ENCODE measurements around the gene FBRSL1. TPM values are rescaled to one million over a fixed set of nuclear protein-coding genes. Genes with fewer than 3 reads are reported as not detected.

FBRSL1 gene
- total and polyA plus RNA-seq, 2 experiments from 2014 or later, result 0.63 to 4.6 TPM

- no peaks in the 10 kb centered on the region for H3K79me2 ChIP-seq (ENCODE audit: insufficient read depth)
- H3K27me3 ChIP-seq (replicated peaks; ENCODE audit: insufficient read depth), result no peaks in the 10 kb centered on the region
- no peak overlapping the region for H3K4me3 ChIP-seq
- no peaks in the 10 kb centered on the region for H4K20me1 ChIP-seq (ENCODE audit: insufficient read depth)
- DNase-seq, result no peak
- H3K36me3 ChIP-seq (ENCODE audit: low read depth), result no peaks in the 10 kb centered on the region
- no peak overlapping the region for H2AFZ ChIP-seq
- no peak for TF ChIP-seq EZH2phosphoT487 (IDR thresholded peaks at IDR 0.05; ENCODE audit: insufficient read depth, low read depth)
- no peak for TF ChIP-seq EZH2 (IDR thresholded peaks at IDR 0.05; ENCODE audit: insufficient read depth, poor library complexity, severe bottlenecking)
- no peaks in the 10 kb centered on the region for H3K4me1 ChIP-seq (ENCODE audit: insufficient read depth)
- no peaks in the 10 kb centered on the region for H3K9me2 ChIP-seq (ENCODE audit: insufficient read depth)
- no peak overlapping the region for H3K9ac ChIP-seq
- in situ Hi-C loops (cut with MboI), result no loop called here
- H3K27ac ChIP-seq, result no peak overlapping the region
- H3K9me3 ChIP-seq (ENCODE audit: low read depth), result no peaks in the 10 kb centered on the region
- no peak overlapping the region for H3K4me2 ChIP-seq (ENCODE audit: unreplicated experiment)
- H3F3A ChIP-seq (ENCODE audit: insufficient read depth), result no peaks in the 10 kb centered on the region
- 94 to 96% methylated on average over 18 of the region's 18 CpGs for WGBS, 2 experiments (ENCODE audit: low coverage in 1 of 2, low lambda C conversion rate in 2 of 2, missing lambda C conversion rate in 2 of 2)
These were observed 26.4 kb downstream of the FBRSL1 start for GRCh38 chr12:132516095-132517012.

GRCh38 chr12:132517013-132517739, 27.2 kb downstream of the FBRSL1 start:
- in situ Hi-C loops (cut with MboI), result no loop called here
- 81 to 83% methylated on average over 19 of the region's 19 CpGs for WGBS, 2 experiments (ENCODE audit: low coverage in 1 of 2, low lambda C conversion rate in 2 of 2, missing lambda C conversion rate in 2 of 2)
- TF ChIP-seq EZH2 (IDR thresholded peaks at IDR 0.05; ENCODE audit: insufficient read depth, poor library complexity, severe bottlenecking) (no peak), EZH2phosphoT487 (IDR thresholded peaks at IDR 0.05; ENCODE audit: insufficient read depth, low read depth) (no peak)
- no peaks in the 10 kb centered on the region for H3K36me3 ChIP-seq (ENCODE audit: low read depth)
- no peaks in the 10 kb centered on the region for H3K79me2 ChIP-seq (ENCODE audit: insufficient read depth)
- no peak for DNase-seq
- H3K27ac ChIP-seq, result no peak overlapping the region
- no peaks in the 10 kb centered on the region for H4K20me1 ChIP-seq (ENCODE audit: insufficient read depth)
- H3K4me2 ChIP-seq (ENCODE audit: unreplicated experiment), result no peak overlapping the region
- H2AFZ ChIP-seq, result no peak overlapping the region
- no peaks in the 10 kb centered on the region for H3K4me1 ChIP-seq (ENCODE audit: insufficient read depth)
- H3K9ac ChIP-seq, result no peak overlapping the region
- H3K4me3 ChIP-seq, result no peak overlapping the region
- no peaks in the 10 kb centered on the region for H3K9me3 ChIP-seq (ENCODE audit: low read depth)
- no peaks in the 10 kb centered on the region for H3K27me3 ChIP-seq (replicated peaks; ENCODE audit: insufficient read depth)
- H3K9me2 ChIP-seq (ENCODE audit: insufficient read depth), result no peaks in the 10 kb centered on the region
- H3F3A ChIP-seq (ENCODE audit: insufficient read depth), result no peaks in the 10 kb centered on the region

GRCh38 chr12:132517740-132518100, 27.8 kb downstream of the FBRSL1 start:
- no peak overlapping the region for H3K4me2 ChIP-seq (ENCODE audit: unreplicated experiment)
- no peaks in the 10 kb centered on the region for H3K79me2 ChIP-seq (ENCODE audit: insufficient read depth)
- no peak overlapping the region for H3K27ac ChIP-seq
- in situ Hi-C loops (cut with MboI), result no loop called here
- no peaks in the 10 kb centered on the region for H3K9me3 ChIP-seq (ENCODE audit: low read depth)
- H3K4me1 ChIP-seq (ENCODE audit: insufficient read depth), result no peaks in the 10 kb centered on the region
- H2AFZ ChIP-seq, result no peak overlapping the region
- TF ChIP-seq EZH2phosphoT487 (IDR thresholded peaks at IDR 0.05; ENCODE audit: insufficient read depth, low read depth) (no peak), EZH2 (IDR thresholded peaks at IDR 0.05; ENCODE audit: insufficient read depth, poor library complexity, severe bottlenecking) (no peak)
- no peak overlapping the region for H3K4me3 ChIP-seq
- H3K36me3 ChIP-seq (ENCODE audit: low read depth), result no peaks in the 10 kb centered on the region
- H4K20me1 ChIP-seq (ENCODE audit: insufficient read depth), result no peaks in the 10 kb centered on the region
- DNase-seq, result no peak
- H3K9me2 ChIP-seq (ENCODE audit: insufficient read depth), result no peaks in the 10 kb centered on the region
- 97% methylated on average over 10 of the region's 10 CpGs for WGBS, 2 experiments (ENCODE audit: low coverage in 1 of 2, low lambda C conversion rate in 2 of 2, missing lambda C conversion rate in 2 of 2)
- no peaks in the 10 kb centered on the region for H3K27me3 ChIP-seq (replicated peaks; ENCODE audit: insufficient read depth)
- H3F3A ChIP-seq (ENCODE audit: insufficient read depth), result no peaks in the 10 kb centered on the region
- H3K9ac ChIP-seq, result no peak overlapping the region

GRCh38 chr12:132518354-132518992, 28.5 kb downstream of the FBRSL1 start:
- TF ChIP-seq EZH2phosphoT487 (IDR thresholded peaks at IDR 0.05; ENCODE audit: insufficient read depth, low read depth) (no peak), EZH2 (IDR thresholded peaks at IDR 0.05; ENCODE audit: insufficient read depth, poor library complexity, severe bottlenecking) (no peak)
- Histone ChIP-seq H3K4me2 (ENCODE audit: unreplicated experiment) (no peak overlapping the region), H3K27ac (no peak overlapping the region), H3K79me2 (ENCODE audit: insufficient read depth) (no peaks in the 10 kb centered on the region), H3K9me2 (ENCODE audit: insufficient read depth) (no peaks in the 10 kb centered on the region), H4K20me1 (ENCODE audit: insufficient read depth) (no peaks in the 10 kb centered on the region), H3K27me3 (replicated peaks; ENCODE audit: insufficient read depth) (no peaks in the 10 kb centered on the region), H3F3A (ENCODE audit: insufficient read depth) (no peaks in the 10 kb centered on the region), H3K36me3 (ENCODE audit: low read depth) (no peaks in the 10 kb centered on the region), H3K4me1 (ENCODE audit: insufficient read depth) (no peaks in the 10 kb centered on the region), H2AFZ (no peak overlapping the region), H3K4me3 (no peak overlapping the region), H3K9me3 (ENCODE audit: low read depth) (no peaks in the 10 kb centered on the region), H3K9ac (no peak overlapping the region)
- no peak for DNase-seq
- in situ Hi-C loops (cut with MboI), result no loop called here
- 94 to 95% methylated on average over 7 of the region's 7 CpGs for WGBS, 2 experiments (ENCODE audit: low coverage in 1 of 2, low lambda C conversion rate in 2 of 2, missing lambda C conversion rate in 2 of 2)

All from GM23248 (cell line).